Measurements from ENCODE around the gene BOLA2. TPM values are rescaled to one million over a fixed set of nuclear protein-coding genes. Genes with fewer than 3 reads are reported as not detected.
"Not testable (repeated sequence)": the region's sequence is repeated elsewhere in the genome, so short reads cannot be mapped to it uniquely, and the experiment has no call there.

BOLA2 gene
- total and polyA plus RNA-seq, 9 donors: 2.2 to 5.6 (median 3.0) TPM

GRCh38 chr16:29459706-29460646 is 5.8 kb upstream of the BOLA2 start, which contains the start of gene SULT1A4:
Gene SULT1A4, plus strand, starts transcription at chr16:29459913. Its CDS starts 1,473 bp downstream, at chr16:29461386.
- no CpG with 5 or more reads among the region's 13 CpGs for WGBS (ENCODE audit: insufficient coverage)
- not testable (repeated sequence) for H3K27ac ChIP-seq (ENCODE audit: low read length); H3K9me3 ChIP-seq (replicated peaks; ENCODE audit: control insufficient read depth, low read depth, low read length)

DNA sequence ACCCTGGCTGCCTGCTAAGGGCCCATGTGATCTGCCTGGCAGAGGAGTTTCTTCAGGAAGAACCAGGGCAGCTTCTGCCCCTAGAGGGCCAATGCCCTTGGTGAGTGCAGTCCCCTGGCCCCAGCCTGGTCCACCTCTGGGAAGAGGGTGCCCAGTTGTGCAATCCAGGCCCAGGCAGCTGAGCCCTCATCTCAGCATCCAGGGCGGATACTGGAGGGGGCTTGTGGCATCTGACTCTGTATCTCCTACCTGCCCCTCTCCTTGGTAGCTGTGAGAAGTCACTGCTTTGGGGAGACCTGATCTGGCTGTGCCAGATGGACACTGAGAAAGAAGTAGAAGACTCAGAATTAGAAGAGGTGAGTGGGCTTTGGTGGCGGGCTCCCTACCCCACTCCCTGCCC is 3.5 kb upstream of the BOLA2 start:
- not testable (repeated sequence) for DNase-seq; H3K36me3 ChIP-seq (ENCODE audit: control insufficient read depth, insufficient read depth, low read length); H3K27me3 ChIP-seq (ENCODE audit: control insufficient read depth, insufficient read depth, low read length); H3K4me1 ChIP-seq (ENCODE audit: control insufficient read depth, insufficient read depth, low read length); H3K9me3 ChIP-seq (replicated peaks; ENCODE audit: control insufficient read depth, low read depth, low read length); H3K27ac ChIP-seq (ENCODE audit: low read length); H3K4me3 ChIP-seq (ENCODE audit: low read length)
- WGBS (ENCODE audit: insufficient coverage): no CpG with 5 or more reads among the region's 2 CpGs

More at GRCh38 chr16:29459706-29460646, 5.8 kb upstream of the BOLA2 start, which contains the start of gene SULT1A4:
- H3K4me3 ChIP-seq (ENCODE audit: low read length); H3K27me3 ChIP-seq (ENCODE audit: control insufficient read depth, insufficient read depth, low read length); DNase-seq; H3K4me1 ChIP-seq (ENCODE audit: control insufficient read depth, insufficient read depth, low read length); H3K36me3 ChIP-seq (ENCODE audit: control insufficient read depth, insufficient read depth, low read length): not testable (repeated sequence)

GRCh38 chr16:29454828-29455227 is 677 bp upstream of the BOLA2 start:
- DNase-seq; H3K4me1 ChIP-seq (ENCODE audit: control insufficient read depth, insufficient read depth, low read length); H3K27ac ChIP-seq (ENCODE audit: low read length); H3K4me3 ChIP-seq (ENCODE audit: low read length); H3K27me3 ChIP-seq (ENCODE audit: control insufficient read depth, insufficient read depth, low read length); H3K9me3 ChIP-seq (replicated peaks; ENCODE audit: control insufficient read depth, low read depth, low read length); H3K36me3 ChIP-seq (ENCODE audit: control insufficient read depth, insufficient read depth, low read length): not testable (repeated sequence)
- WGBS (ENCODE audit: insufficient coverage): no CpG with 5 or more reads among the region's 29 CpGs

GRCh38 chr16:29453754-29454153 is 397 bp downstream of the BOLA2 start:
- WGBS (ENCODE audit: insufficient coverage): no CpG with 5 or more reads among the region's 21 CpGs
- H3K4me3 ChIP-seq (ENCODE audit: low read length); H3K9me3 ChIP-seq (replicated peaks; ENCODE audit: control insufficient read depth, low read depth, low read length); H3K27ac ChIP-seq (ENCODE audit: low read length); H3K36me3 ChIP-seq (ENCODE audit: control insufficient read depth, insufficient read depth, low read length); DNase-seq; H3K27me3 ChIP-seq (ENCODE audit: control insufficient read depth, insufficient read depth, low read length); H3K4me1 ChIP-seq (ENCODE audit: control insufficient read depth, insufficient read depth, low read length): not testable (repeated sequence)

DNA sequence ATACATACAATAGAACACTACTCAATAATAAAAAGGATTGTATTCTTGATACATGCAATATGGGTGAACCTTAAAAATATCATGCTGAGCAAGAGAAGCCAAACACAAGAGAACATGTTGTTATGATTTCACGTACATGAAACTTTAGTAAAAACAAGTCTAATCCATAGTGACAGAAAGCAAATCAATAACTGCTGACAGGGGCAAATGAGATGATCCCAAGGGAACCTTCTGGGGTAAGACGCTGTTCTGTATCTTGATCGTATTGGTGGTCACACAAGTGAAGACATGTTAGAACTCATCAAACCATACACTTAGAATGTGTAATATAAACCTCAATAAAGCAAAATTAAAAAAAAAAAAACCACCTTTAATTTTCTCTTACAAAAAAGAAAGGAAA is 28.8 kb downstream of the BOLA2 start:
- H3K27ac ChIP-seq (ENCODE audit: low read length); DNase-seq; H3K36me3 ChIP-seq (ENCODE audit: control insufficient read depth, insufficient read depth, low read length); H3K9me3 ChIP-seq (replicated peaks; ENCODE audit: control insufficient read depth, low read depth, low read length); H3K4me3 ChIP-seq (ENCODE audit: low read length); H3K27me3 ChIP-seq (ENCODE audit: control insufficient read depth, insufficient read depth, low read length); H3K4me1 ChIP-seq (ENCODE audit: control insufficient read depth, insufficient read depth, low read length): not testable (repeated sequence)
- WGBS (ENCODE audit: insufficient coverage): no CpG with 5 or more reads among the region's 3 CpGs

DNA sequence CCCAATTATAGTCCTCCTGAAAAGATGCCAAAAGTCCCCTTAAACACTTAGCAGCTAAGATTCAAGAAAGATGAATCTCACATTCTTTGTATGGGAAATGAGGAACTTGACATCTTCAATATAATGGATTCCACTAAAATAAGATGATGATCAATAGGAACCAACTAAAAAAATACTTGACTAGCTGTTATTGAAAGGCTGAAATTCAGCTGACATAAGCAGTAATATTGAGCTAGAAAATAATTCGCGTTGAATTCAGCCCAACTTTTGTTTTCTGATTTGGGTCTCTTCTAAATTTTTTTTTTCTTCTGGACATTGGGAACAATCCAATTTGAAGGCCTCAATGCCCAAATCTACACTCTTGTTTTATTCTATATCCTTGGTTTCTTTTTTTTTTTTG is 30.6 kb downstream of the BOLA2 start:
- not testable (repeated sequence) for H3K4me3 ChIP-seq (ENCODE audit: low read length); H3K4me1 ChIP-seq (ENCODE audit: control insufficient read depth, insufficient read depth, low read length); H3K27me3 ChIP-seq (ENCODE audit: control insufficient read depth, insufficient read depth, low read length); H3K36me3 ChIP-seq (ENCODE audit: control insufficient read depth, insufficient read depth, low read length); DNase-seq; H3K9me3 ChIP-seq (replicated peaks; ENCODE audit: control insufficient read depth, low read depth, low read length); H3K27ac ChIP-seq (ENCODE audit: low read length)
- WGBS (ENCODE audit: insufficient coverage): no CpG with 5 or more reads among the region's 2 CpGs

DNA sequence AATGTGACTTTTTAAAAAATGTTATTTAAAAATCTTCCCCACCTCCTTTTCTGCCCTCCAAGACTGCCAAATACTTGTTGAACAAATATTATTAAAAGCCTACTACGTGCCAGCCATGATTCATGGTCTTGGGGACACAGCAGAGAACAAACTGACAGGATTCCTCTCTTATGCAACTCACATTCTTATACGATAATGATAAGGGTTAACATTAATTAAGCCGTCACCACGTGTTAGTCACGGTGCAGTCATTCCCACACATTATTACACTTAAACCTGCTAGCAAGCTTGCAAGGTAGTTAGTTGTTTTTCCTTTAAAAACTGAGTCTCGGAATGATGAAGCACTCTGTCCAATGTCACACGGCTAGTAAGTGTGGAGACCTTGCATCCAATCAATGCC is 48.9 kb downstream of the BOLA2 start:
- not testable (repeated sequence) for DNase-seq; H3K36me3 ChIP-seq (ENCODE audit: control insufficient read depth, insufficient read depth, low read length); H3K4me3 ChIP-seq (ENCODE audit: low read length); H3K4me1 ChIP-seq (ENCODE audit: control insufficient read depth, insufficient read depth, low read length); H3K9me3 ChIP-seq (replicated peaks; ENCODE audit: control insufficient read depth, low read depth, low read length); H3K27ac ChIP-seq (ENCODE audit: low read length); H3K27me3 ChIP-seq (ENCODE audit: control insufficient read depth, insufficient read depth, low read length)
- WGBS (ENCODE audit: insufficient coverage): no CpG with 5 or more reads among the region's 7 CpGs

Other genes with a start within 250 kb of the BOLA2 start
- 0.35 TPM for gene NPIPB11, start 47.6 kb downstream of the BOLA2 start, total RNA-seq
- gene NPIPB11, start 47.6 kb downstream of the BOLA2 start, polyA plus RNA-seq (ENCODE audit: insufficient read depth in 1 of 8, insufficient read length in 8 of 8, low replicate concordance in 1 of 8): 1 to 10 TPM in 4 of 8 donors, under 1 TPM in 4; 0.48 to 2.0 (median 1.0) TPM
- gene SLX1B, start 182 bp upstream of the BOLA2 start, total RNA-seq: 8.8 TPM
- gene SLX1B, start 182 bp upstream of the BOLA2 start, polyA plus RNA-seq (ENCODE audit: insufficient read depth in 1 of 8, insufficient read length in 8 of 8, low replicate concordance in 1 of 8): 1 to 10 TPM in 4 of 8 donors, under 1 TPM in 2, not detected in 2; 0.21 to 7.9 (median 2.1) TPM
- gene SULT1A4, start 5.6 kb upstream of the BOLA2 start, total RNA-seq: 7.4 TPM
- 10 to 100 TPM in 2 of 8 donors, 1 to 10 TPM in 6; 4.0 to 13.1 (median 6.8) TPM for gene SULT1A4, start 5.6 kb upstream of the BOLA2 start, polyA plus RNA-seq (ENCODE audit: insufficient read depth in 1 of 8, insufficient read length in 8 of 8, low replicate concordance in 1 of 8)
- gene NPIPB12, start 52.1 kb upstream of the BOLA2 start, total RNA-seq: 14.1 TPM
- gene NPIPB12, start 52.1 kb upstream of the BOLA2 start, polyA plus RNA-seq (ENCODE audit: insufficient read depth in 1 of 8, insufficient read length in 8 of 8, low replicate concordance in 1 of 8): 10 to 100 TPM in 7 of 8 donors, 1 to 10 TPM in 1; 9.8 to 47.8 (median 22.4) TPM
- gene SPN, start 208.9 kb upstream of the BOLA2 start, total RNA-seq: 0.31 TPM
- 1 to 10 TPM in 5 of 8 donors, under 1 TPM in 3; 0.66 to 1.5 (median 1.1) TPM for gene SPN, start 208.9 kb upstream of the BOLA2 start, polyA plus RNA-seq (ENCODE audit: insufficient read depth in 1 of 8, insufficient read length in 8 of 8, low replicate concordance in 1 of 8)
- gene QPRT, start 224.8 kb upstream of the BOLA2 start, total RNA-seq: 57.1 TPM
- 10 to 100 TPM; 60.4 to 97.7 (median 67.1) TPM for gene QPRT, start 224.8 kb upstream of the BOLA2 start, polyA plus RNA-seq (ENCODE audit: insufficient read depth in 1 of 8, insufficient read length in 8 of 8, low replicate concordance in 1 of 8)